Neural cell (in vitro differentiated cells): ENCODE measurements around the gene S1PR1. TPM values are rescaled to one million over a fixed set of nuclear protein-coding genes. Genes with fewer than 3 reads are reported as not detected.
A peak's percentile ranks its signal among the peaks of the same experiment; 100 is the strongest.

ENCODE experiments used
- H2AFZ ChIP-seq: fragments of 200-600, 300-800 bp; sonication (generic), shearing (Covaris generic); 2 replicates; pipeline ENCODE4 v1.6.0; 2014; ENCODE audit warnings: low read depth, mild to moderate bottlenecking, antibody characterized with exemption, low read length, moderate library complexity
- H3F3A ChIP-seq: fragments of 200-600 bp; shearing (Covaris generic); 2 replicates; pipeline ENCODE4 v1.6.1; 2016; ENCODE audit warnings: mild to moderate bottlenecking, moderate library complexity, mixed read lengths, antibody characterized with exemption, low read length; ENCODE audit not compliant: insufficient read depth, poor library complexity, severe bottlenecking
- H3K27ac ChIP-seq: fragments of 200-600, 300-800 bp; sonication (generic), shearing (Covaris generic); 2 replicates; pipeline ENCODE4 v1.5.1; 2014; ENCODE audit warnings: mild to moderate bottlenecking, low read length, moderate library complexity
- H3K27me3 ChIP-seq: fragments of 300-800, 200-600 bp; sonication (generic), shearing (Covaris generic); 2 replicates; pipeline ENCODE4 v1.6.0; 2014; ENCODE audit warnings: mild to moderate bottlenecking, low read depth, low read length, moderate library complexity; ENCODE audit not compliant: insufficient read depth
- H3K36me3 ChIP-seq: fragments of 300-800, 200-600 bp; sonication (generic), shearing (Covaris generic); 2 replicates; pipeline ENCODE4 v1.5.1; 2014; ENCODE audit warnings: mild to moderate bottlenecking, antibody characterized with exemption, low read length, moderate library complexity; ENCODE audit not compliant: insufficient read depth
- H3K4me2 ChIP-seq: fragments of 300-800, 200-600 bp; sonication (generic), shearing (Covaris generic); 2 replicates; pipeline ENCODE4 v1.6.0; 2014; ENCODE audit warnings: mild to moderate bottlenecking, low read length
- H3K4me3 ChIP-seq: fragments of 300-800, 200-600 bp; sonication (generic), shearing (Covaris generic); 2 replicates; pipeline ENCODE4 v1.5.1; 2014; ENCODE audit warnings: mild to moderate bottlenecking, low read length, moderate library complexity
- H3K79me2 ChIP-seq: fragments of 200-600 bp; shearing (Covaris generic); replicated peaks from 2 replicates; pipeline ENCODE4 v1.6.0; 2014; ENCODE audit warnings: mild to moderate bottlenecking, low read length, moderate library complexity; ENCODE audit not compliant: insufficient read depth
- H3K9ac ChIP-seq: fragments of 300-800, 200-600 bp; sonication (generic), shearing (Covaris generic); 2 replicates; pipeline ENCODE4 v1.6.1; 2016; ENCODE audit warnings: mild to moderate bottlenecking, low read length, mixed read lengths
- H3K9me2 ChIP-seq: fragments of 200-600 bp; shearing (Covaris generic); 2 replicates; pipeline ENCODE4 v1.6.1; 2016; ENCODE audit warnings: mild to moderate bottlenecking, low read length, mixed read lengths; ENCODE audit not compliant: insufficient read depth
- H3K9me3 ChIP-seq: fragments of 200-600, 300-800 bp; sonication (generic), shearing (Covaris generic); 2 replicates; pipeline ENCODE4 v1.6.1; 2016; ENCODE audit warnings: mild to moderate bottlenecking, mixed run types, low read length, moderate library complexity, mixed read lengths
- H4K20me1 ChIP-seq: fragments of 200-600 bp; shearing (Covaris generic); 2 replicates; pipeline ENCODE4 v1.6.1; 2016; ENCODE audit warnings: mild to moderate bottlenecking, mixed run types; ENCODE audit not compliant: insufficient read depth
- CTCF ChIP-seq: fragments of 450-650 bp; IDR thresholded peaks from 2 replicates; pipeline ENCODE4 v1.5.1; 2014; ENCODE audit warnings: antibody characterized with exemption, mild to moderate bottlenecking, moderate library complexity; ENCODE audit not compliant: poor library complexity, severe bottlenecking
- EP300 ChIP-seq: fragments of 450-650 bp; conservative IDR thresholded peaks from 2 replicates; pipeline ENCODE4 v1.6.1; 2014; ENCODE audit warnings: antibody characterized with exemption, mild to moderate bottlenecking, moderate library complexity; ENCODE audit not compliant: poor library complexity, severe bottlenecking
- EZH2 ChIP-seq: fragments of 200-600, 300-800 bp; shearing (Covaris generic), sonication (generic); IDR thresholded peaks from 2 replicates; pipeline ENCODE4 v1.6.1; 2014; ENCODE audit warnings: antibody characterized with exemption, low read length, borderline replicate concordance, mild to moderate bottlenecking; ENCODE audit not compliant: insufficient read depth, poor library complexity, severe bottlenecking
- MXI1 ChIP-seq: fragments of 450-650 bp; conservative IDR thresholded peaks from 2 replicates; pipeline ENCODE4 v1.6.1; 2014; ENCODE audit warnings: antibody characterized with exemption, mild to moderate bottlenecking; ENCODE audit not compliant: poor library complexity, severe bottlenecking
- POLR2AphosphoS5 ChIP-seq: IDR thresholded peaks from 2 replicates; pipeline ENCODE4 v1.6.1; 2012
- RAD21 ChIP-seq: fragments of 450-650 bp; conservative IDR thresholded peaks from 2 replicates; pipeline ENCODE4 v1.6.1; 2014; ENCODE audit warnings: antibody characterized with exemption, mild to moderate bottlenecking, moderate library complexity
- REST ChIP-seq: IDR thresholded peaks from 2 replicates; pipeline ENCODE4 v1.6.1; 2012; ENCODE audit warnings: borderline replicate concordance
- SMC3 ChIP-seq: fragments of 450-650 bp; conservative IDR thresholded peaks from 2 replicates; pipeline ENCODE4 v1.6.1; 2014; ENCODE audit warnings: antibody characterized with exemption, mild to moderate bottlenecking, moderate library complexity; ENCODE audit not compliant: poor library complexity
- polyA plus RNA-seq: library from polyadenylated mRNA; depleted of rRNA; stranded (reverse); fragments of >200 nt; gene quantifications from 2 replicates; pipeline ENCODE4 v1.2.3, GENCODE V29; 2014

S1PR1 gene
- polyA plus RNA-seq, 1 donor from 2014 or later: not detected

- no peaks in the 10 kb centered on the region for H3K36me3 ChIP-seq
- H2AFZ ChIP-seq: no peak overlapping the region
- no peaks in the 10 kb centered on the region for H3K27me3 ChIP-seq
- H3K4me2 ChIP-seq: no peak overlapping the region
- H3F3A ChIP-seq: no peaks in the 10 kb centered on the region
- H3K9me2 ChIP-seq: no peaks in the 10 kb centered on the region
- H3K9ac ChIP-seq: no peak overlapping the region
- H3K9me3 ChIP-seq: no peaks in the 10 kb centered on the region
- no peaks in the 10 kb centered on the region for H3K79me2 ChIP-seq
- no peaks in the 10 kb centered on the region for H4K20me1 ChIP-seq
- no peak overlapping the region for H3K4me3 ChIP-seq
- TF ChIP-seq MXI1: no peak
- no peak for TF ChIP-seq EP300
- no peak overlapping the region for H3K27ac ChIP-seq
These were observed 47.9 kb downstream of the S1PR1 start for GRCh38 chr1:101284622-101285218.

- Histone ChIP-seq H3K9ac (no peak overlapping the region), H3K27me3 (no peaks in the 10 kb centered on the region), H3K27ac (no peak overlapping the region), H3K4me3 (no peak overlapping the region), H3K79me2 (no peaks in the 10 kb centered on the region), H4K20me1 (no peaks in the 10 kb centered on the region), H3K9me3 (no peaks in the 10 kb centered on the region), H3K9me2 (no peaks in the 10 kb centered on the region), H3F3A (no peaks in the 10 kb centered on the region), H2AFZ (no peak overlapping the region), H3K4me2 (no peak overlapping the region), H3K36me3 (no peaks in the 10 kb centered on the region)
- TF ChIP-seq SMC3 (no peak), POLR2AphosphoS5 (no peak), CTCF (no peak), EZH2 (no peak), REST (no peak)
These were observed 49.2 kb downstream of the S1PR1 start for GRCh38 chr1:101285922-101286570.

- Histone ChIP-seq H3K36me3 (no peaks in the 10 kb centered on the region), H3K9ac (no peak overlapping the region), H2AFZ (no peak overlapping the region), H3K79me2 (no peaks in the 10 kb centered on the region), H3K9me3 (no peaks in the 10 kb centered on the region), H3F3A (no peaks in the 10 kb centered on the region), H3K27me3 (no peaks in the 10 kb centered on the region), H4K20me1 (no peaks in the 10 kb centered on the region), H3K4me2 (no peak overlapping the region), H3K9me2 (no peaks in the 10 kb centered on the region), H3K4me3 (no peak overlapping the region), H3K27ac (no peak overlapping the region)
- TF ChIP-seq MXI1 (no peak), RAD21 (peak; percentile 93), CTCF (peak; percentile 93), SMC3 (peak; percentile 96)
These were observed 51.7 kb downstream of the S1PR1 start for GRCh38 chr1:101288491-101288944.
